Measurements from ENCODE around the gene USP6NL. TPM values are rescaled to one million over a fixed set of nuclear protein-coding genes. Genes with fewer than 3 reads are reported as not detected.

USP6NL gene
- total RNA-seq, 1 experiment from 2014 or later, result 63.9 TPM

- Histone ChIP-seq H3K9me3 (ENCODE audit: low read length) (no peaks in the 10 kb centered on the region), H3K79me2 (ENCODE audit: low read length) (peaks cover 97% of the 10 kb centered on the region), H3K27me3 (ENCODE audit: low read length) (no peaks in the 10 kb centered on the region), H3K4me2 (ENCODE audit: low read depth, low read length, poor library complexity, severe bottlenecking) (no peak overlapping the region), H3K9ac (ENCODE audit: low read length) (no peak overlapping the region), H3K4me1 (ENCODE audit: low read length) (peaks cover 65% of the 10 kb centered on the region), H2AFZ (ENCODE audit: low read length) (no peak overlapping the region), H4K20me1 (ENCODE audit: insufficient read depth, low read depth, low read length) (peaks cover 8% of the 10 kb centered on the region; the same call in 1 of the 2 replicates), H3K36me3 (ENCODE audit: insufficient read depth, low read length) (no peaks in the 10 kb centered on the region; the same call in 1 of the 2 replicates), H3K27ac (ENCODE audit: low read length) (peak overlapping the region; percentile 66), H3K4me3 (ENCODE audit: low read length) (no peak overlapping the region), H3K9me2 (replicated peaks; ENCODE audit: insufficient read depth, low read length) (no peaks in the 10 kb centered on the region)
- no peak for DNase-seq
These were observed 32.6 kb downstream of the USP6NL start for GRCh38 chr10:11578802-11579255.

- H3K4me1 ChIP-seq (ENCODE audit: low read length), result peaks cover 84% of the 10 kb centered on the region
These were observed 35.2 kb downstream of the USP6NL start for GRCh38 chr10:11576092-11576809.

GRCh38 chr10:11573497-11573896 lies 38.0 kb downstream of the USP6NL start:
- H3K4me1 ChIP-seq (ENCODE audit: low read length), result peaks cover 86% of the 10 kb centered on the region
- DNase-seq, result peak; percentile 81
- H3K9me3 ChIP-seq (ENCODE audit: low read length), result no peaks in the 10 kb centered on the region
- peak overlapping the region; percentile 53 for H3K4me3 ChIP-seq (ENCODE audit: low read length)
- peaks cover 22% of the 10 kb centered on the region; the same call in 1 of the 2 replicates for H4K20me1 ChIP-seq (ENCODE audit: insufficient read depth, low read depth, low read length)
- H3K27me3 ChIP-seq (ENCODE audit: low read length), result no peaks in the 10 kb centered on the region
- peaks cover 14% of the 10 kb centered on the region for H3K36me3 ChIP-seq (ENCODE audit: insufficient read depth, low read length)
- H3K27ac ChIP-seq (ENCODE audit: low read length), result peak overlapping the region; percentile 94
- peaks cover 97% of the 10 kb centered on the region for H3K79me2 ChIP-seq (ENCODE audit: low read length)
- H2AFZ ChIP-seq (ENCODE audit: low read length), result no peak overlapping the region
- no peaks in the 10 kb centered on the region for H3K9me2 ChIP-seq (replicated peaks; ENCODE audit: insufficient read depth, low read length)
- H3K9ac ChIP-seq (ENCODE audit: low read length), result peak overlapping the region; percentile 63
- peak overlapping the region; percentile 66 for H3K4me2 ChIP-seq (ENCODE audit: low read depth, low read length, poor library complexity, severe bottlenecking)

More at GRCh38 chr10:11576092-11576809, 35.2 kb downstream of the USP6NL start:
- H3K27me3 ChIP-seq (ENCODE audit: low read length), result no peaks in the 10 kb centered on the region
- no peaks in the 10 kb centered on the region for H3K9me2 ChIP-seq (replicated peaks; ENCODE audit: insufficient read depth, low read length)
- no peak overlapping the region for H3K4me3 ChIP-seq (ENCODE audit: low read length)
- H3K9ac ChIP-seq (ENCODE audit: low read length), result no peak overlapping the region
- H3K9me3 ChIP-seq (ENCODE audit: low read length), result no peaks in the 10 kb centered on the region
- peaks cover 97% of the 10 kb centered on the region for H3K79me2 ChIP-seq (ENCODE audit: low read length)
- peak overlapping the region; percentile 66 for H3K4me2 ChIP-seq (ENCODE audit: low read depth, low read length, poor library complexity, severe bottlenecking)
- no peaks in the 10 kb centered on the region for H3K36me3 ChIP-seq (ENCODE audit: insufficient read depth, low read length)
- no peak overlapping the region for H2AFZ ChIP-seq (ENCODE audit: low read length)
- H3K27ac ChIP-seq (ENCODE audit: low read length), result peak overlapping the region; percentile 94
- no peak for DNase-seq
- peaks cover 11% of the 10 kb centered on the region; the same call in 1 of the 2 replicates for H4K20me1 ChIP-seq (ENCODE audit: insufficient read depth, low read depth, low read length)

- H3K27me3 ChIP-seq (ENCODE audit: low read length), result no peaks in the 10 kb centered on the region
- no peak overlapping the region for H2AFZ ChIP-seq (ENCODE audit: low read length)
- H4K20me1 ChIP-seq (ENCODE audit: insufficient read depth, low read depth, low read length), result peaks cover 36% of the 10 kb centered on the region; the same call in 1 of the 2 replicates
- H3K4me1 ChIP-seq (ENCODE audit: low read length), result peaks cover 88% of the 10 kb centered on the region
- no peak for DNase-seq
- H3K4me3 ChIP-seq (ENCODE audit: low read length), result no peak overlapping the region
- no peak overlapping the region for H3K9ac ChIP-seq (ENCODE audit: low read length)
- no peak overlapping the region for H3K4me2 ChIP-seq (ENCODE audit: low read depth, low read length, poor library complexity, severe bottlenecking)
- peak overlapping the region; percentile 39 for H3K27ac ChIP-seq (ENCODE audit: low read length)
- H3K9me3 ChIP-seq (ENCODE audit: low read length), result no peaks in the 10 kb centered on the region
- H3K79me2 ChIP-seq (ENCODE audit: low read length), result peaks cover 100% of the 10 kb centered on the region
- peaks cover 14% of the 10 kb centered on the region for H3K36me3 ChIP-seq (ENCODE audit: insufficient read depth, low read length)
- no peaks in the 10 kb centered on the region for H3K9me2 ChIP-seq (replicated peaks; ENCODE audit: insufficient read depth, low read length)
These were observed 40.7 kb downstream of the USP6NL start for GRCh38 chr10:11570751-11571150.

GRCh38 chr10:11569471-11569870 lies 42.0 kb downstream of the USP6NL start:
- H2AFZ ChIP-seq (ENCODE audit: low read length), result no peak overlapping the region
- peak overlapping the region; percentile 39; the same call in 1 of the 2 replicates for H3K27ac ChIP-seq (ENCODE audit: low read length)
- no peak overlapping the region for H3K9ac ChIP-seq (ENCODE audit: low read length)
- peaks cover 99% of the 10 kb centered on the region for H3K79me2 ChIP-seq (ENCODE audit: low read length)
- no peak overlapping the region for H3K4me2 ChIP-seq (ENCODE audit: low read depth, low read length, poor library complexity, severe bottlenecking)
- H3K36me3 ChIP-seq (ENCODE audit: insufficient read depth, low read length), result peaks cover 18% of the 10 kb centered on the region
- H4K20me1 ChIP-seq (ENCODE audit: insufficient read depth, low read depth, low read length), result peaks cover 28% of the 10 kb centered on the region; the same call in 1 of the 2 replicates
- H3K9me3 ChIP-seq (ENCODE audit: low read length), result no peaks in the 10 kb centered on the region
- no peaks in the 10 kb centered on the region for H3K9me2 ChIP-seq (replicated peaks; ENCODE audit: insufficient read depth, low read length)
- H3K4me1 ChIP-seq (ENCODE audit: low read length), result peaks cover 76% of the 10 kb centered on the region
- no peaks in the 10 kb centered on the region for H3K27me3 ChIP-seq (ENCODE audit: low read length)
- no peak overlapping the region for H3K4me3 ChIP-seq (ENCODE audit: low read length)
- no peak for DNase-seq

GRCh38 chr10:11568578-11568977 lies 42.9 kb downstream of the USP6NL start:
- H3K27ac ChIP-seq (ENCODE audit: low read length), result no peak overlapping the region
- H3K4me3 ChIP-seq (ENCODE audit: low read length), result no peak overlapping the region
- H3K9me3 ChIP-seq (ENCODE audit: low read length), result no peaks in the 10 kb centered on the region
- H3K9ac ChIP-seq (ENCODE audit: low read length), result no peak overlapping the region
- H4K20me1 ChIP-seq (ENCODE audit: insufficient read depth, low read depth, low read length), result peaks cover 25% of the 10 kb centered on the region; the same call in 1 of the 2 replicates
- H3K9me2 ChIP-seq (replicated peaks; ENCODE audit: insufficient read depth, low read length), result no peaks in the 10 kb centered on the region
- peaks cover 24% of the 10 kb centered on the region for H3K36me3 ChIP-seq (ENCODE audit: insufficient read depth, low read length)
- no peak overlapping the region for H2AFZ ChIP-seq (ENCODE audit: low read length)
- H3K4me1 ChIP-seq (ENCODE audit: low read length), result peaks cover 67% of the 10 kb centered on the region
- H3K79me2 ChIP-seq (ENCODE audit: low read length), result peaks cover 99% of the 10 kb centered on the region
- no peak for DNase-seq
- H3K4me2 ChIP-seq (ENCODE audit: low read depth, low read length, poor library complexity, severe bottlenecking), result no peak overlapping the region
- no peaks in the 10 kb centered on the region for H3K27me3 ChIP-seq (ENCODE audit: low read length)

GRCh38 chr10:11564741-11565140 lies 46.7 kb downstream of the USP6NL start:
- Histone ChIP-seq H2AFZ (ENCODE audit: low read length) (no peak overlapping the region), H3K36me3 (ENCODE audit: insufficient read depth, low read length) (peaks cover 27% of the 10 kb centered on the region), H3K4me3 (ENCODE audit: low read length) (no peak overlapping the region), H3K4me1 (ENCODE audit: low read length) (peaks cover 58% of the 10 kb centered on the region), H3K27ac (ENCODE audit: low read length) (no peak overlapping the region), H3K79me2 (ENCODE audit: low read length) (peaks cover 98% of the 10 kb centered on the region), H3K9me3 (ENCODE audit: low read length) (no peaks in the 10 kb centered on the region), H3K27me3 (ENCODE audit: low read length) (no peaks in the 10 kb centered on the region), H3K9me2 (replicated peaks; ENCODE audit: insufficient read depth, low read length) (no peaks in the 10 kb centered on the region), H4K20me1 (ENCODE audit: insufficient read depth, low read depth, low read length) (peaks cover 29% of the 10 kb centered on the region; the same call in 1 of the 2 replicates), H3K4me2 (ENCODE audit: low read depth, low read length, poor library complexity, severe bottlenecking) (no peak overlapping the region), H3K9ac (ENCODE audit: low read length) (no peak overlapping the region)
- DNase-seq, result no peak

GRCh38 chr10:11563936-11564335 lies 47.5 kb downstream of the USP6NL start:
- Histone ChIP-seq H2AFZ (ENCODE audit: low read length) (no peak overlapping the region), H3K27me3 (ENCODE audit: low read length) (no peaks in the 10 kb centered on the region), H3K9me2 (replicated peaks; ENCODE audit: insufficient read depth, low read length) (no peaks in the 10 kb centered on the region), H4K20me1 (ENCODE audit: insufficient read depth, low read depth, low read length) (peaks cover 21% of the 10 kb centered on the region; the same call in 1 of the 2 replicates), H3K4me1 (ENCODE audit: low read length) (peaks cover 60% of the 10 kb centered on the region), H3K9ac (ENCODE audit: low read length) (no peak overlapping the region), H3K4me2 (ENCODE audit: low read depth, low read length, poor library complexity, severe bottlenecking) (no peak overlapping the region), H3K9me3 (ENCODE audit: low read length) (no peaks in the 10 kb centered on the region), H3K4me3 (ENCODE audit: low read length) (no peak overlapping the region), H3K79me2 (ENCODE audit: low read length) (peaks cover 98% of the 10 kb centered on the region), H3K27ac (ENCODE audit: low read length) (no peak overlapping the region), H3K36me3 (ENCODE audit: insufficient read depth, low read length) (peaks cover 24% of the 10 kb centered on the region)
- no peak for DNase-seq

Data from Karpas-422 (cell line).